Kidney (tissue), 14 donors: Measurements from ENCODE around the gene MYLK. TPM values are rescaled to one million over a fixed set of nuclear protein-coding genes. Genes with fewer than 3 reads are reported as not detected.
A peak's percentile ranks its signal among the peaks of the same experiment; 100 is the strongest.

Source experiments
- DNase-seq, 5 donors: peaks; one replicate each; pipeline ENCODE4 v3.0.0-alpha.2; 2013 to 2020
- FAIRE-seq: peaks from 2 replicates; lab custom pipeline; 2012; peaks lifted over from hg19 to GRCh38; lab: Jason Lieb, UNC
- H3K27ac ChIP-seq, 2 donors: one replicate each; pipeline ENCODE4 v1.7.0; 2013; ENCODE audit warnings: low read depth in 2 of 2, low read length in 2 of 2, inconsistent platforms in 1 of 2
- H3K27me3 ChIP-seq: one replicate; pipeline ENCODE4 v1.7.1; 2013; ENCODE audit warnings: low read length, inconsistent platforms; ENCODE audit not compliant: control insufficient read depth, insufficient read depth
- H3K36me3 ChIP-seq, 3 donors: one replicate each; pipeline versions ENCODE4 v1.7.0 to v1.7.1; 2013; ENCODE audit warnings: low read length in 3 of 3, control low read depth in 1 of 3, inconsistent platforms in 1 of 3; ENCODE audit not compliant: insufficient read depth in 3 of 3, control insufficient read depth in 2 of 3
- H3K4me1 ChIP-seq, 3 donors: one replicate each; pipeline versions ENCODE4 v1.7.0 to v1.7.1; 2013; ENCODE audit warnings: low read length in 3 of 3, inconsistent platforms in 1 of 3, low read depth in 1 of 3; ENCODE audit not compliant: control insufficient read depth in 2 of 3, insufficient read depth in 2 of 3
- H3K4me3 ChIP-seq, 3 donors: one replicate each; pipeline versions ENCODE4 v1.7.0 to v1.8.1; 2013; ENCODE audit warnings: low read length in 3 of 3, control low read depth in 1 of 3, inconsistent platforms in 1 of 3
- H3K9ac ChIP-seq, 3 donors: one replicate each; pipeline versions ENCODE4 v1.7.0 to v1.7.1; 2013; ENCODE audit warnings: low read length in 3 of 3, control low read depth in 1 of 3, inconsistent platforms in 1 of 3
- H3K9me3 ChIP-seq, 3 donors: one replicate each; pipeline versions ENCODE4 v1.7.0 to v1.7.1; 2013; ENCODE audit warnings: low read length in 3 of 3, control low read depth in 1 of 3, inconsistent platforms in 1 of 3; ENCODE audit not compliant: control insufficient read depth in 2 of 3, insufficient read depth in 1 of 3
- intact Hi-C: fragments of 100-400 bp; cut with DNase I; formaldehyde crosslinking; loops from one replicate; pipeline ENCODE4 v1.11.1; 2022
- polyA plus RNA-seq: library from polyadenylated mRNA; stranded (reverse); fragments of 350-450 nt; fragmentation: Illumina TruSeq; extraction: RNeasy Lipid Tissue Mini Kit (QIAGEN cat#74804); gene quantifications from one replicate; pipeline ENCODE4 v1.2.3, GENCODE V29; 2014; ENCODE audit warnings: low read depth, low replicate concordance; ENCODE audit not compliant: insufficient read depth
- total RNA-seq: library from RNA; stranded (reverse); fragmentation: NEBNext Ultra II Directional; extraction: Animal tissue kit (Norgen Biotek cat#: 25700); gene quantifications from one replicate; pipeline ENCODE4 v1.2.1, GENCODE V29; 2021
- TF ChIP-seq, protein P1 (sequence below): IDR thresholded peaks from 3 replicates; pipeline ENCODE4 v1.5.1; 2012; ENCODE audit warnings: mild to moderate bottlenecking, moderate library complexity, borderline replicate concordance; ENCODE audit not compliant: insufficient read depth; ENCODE audit errors: extremely low read depth
- donor health status: control.
- donor health status: control.
- donor health status: control.
- donor health status: control.
- donor health status: control.
- donor health status: DM: yes; HTN: yes; CAD: no.
- donor health status: Normal renal cell carcinoma (clear cell type).

MYLK gene
- total and polyA plus RNA-seq, 2 donors from 2014 or later, result 25.3 to 164 TPM

DNA sequence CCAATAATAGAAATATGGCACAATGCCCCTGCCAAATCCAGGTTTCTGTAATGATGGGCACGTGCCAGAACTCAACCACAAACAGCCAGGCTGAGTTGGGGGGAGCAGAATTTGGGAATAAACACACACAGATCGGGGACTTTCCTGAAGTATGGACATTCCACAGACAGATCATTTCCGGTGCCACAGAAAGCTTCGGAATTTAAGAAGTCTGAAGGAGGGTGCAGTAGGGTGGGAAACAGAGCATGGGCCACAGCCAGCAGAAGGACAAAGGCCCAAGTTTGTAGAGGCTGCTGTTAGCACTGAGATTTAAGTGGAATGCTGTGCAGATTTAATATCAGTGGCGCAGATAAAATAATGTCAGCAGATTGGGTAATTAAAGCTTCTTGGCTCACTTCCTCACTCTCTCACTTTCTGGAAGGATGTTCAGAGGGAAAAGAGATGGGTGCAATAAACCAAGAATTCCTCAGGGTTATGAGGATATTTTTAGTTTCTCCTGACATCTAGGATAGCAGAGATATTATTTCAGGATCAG is 67.4 kb downstream of the MYLK start:
- FAIRE-seq, result no peak
- Histone ChIP-seq H3K27me3 (no peaks in the 10 kb centered on the region), H3K27ac (peak overlapping the region in 1 of 2 donors; percentile 76), H3K4me1 (peaks cover 0 to 5% (median 0%) of the 10 kb centered on the region in 3 donors), H3K4me3 (no peak overlapping the region), H3K9ac (no peak overlapping the region), H3K36me3 (no peaks in the 10 kb centered on the region), H3K9me3 (peaks cover 0 to 2% (median 0%) of the 10 kb centered on the region in 3 donors)
- peak in 2 of 5 donors; percentile 28 to 62 for DNase-seq
- TF ChIP-seq, protein P1, sequence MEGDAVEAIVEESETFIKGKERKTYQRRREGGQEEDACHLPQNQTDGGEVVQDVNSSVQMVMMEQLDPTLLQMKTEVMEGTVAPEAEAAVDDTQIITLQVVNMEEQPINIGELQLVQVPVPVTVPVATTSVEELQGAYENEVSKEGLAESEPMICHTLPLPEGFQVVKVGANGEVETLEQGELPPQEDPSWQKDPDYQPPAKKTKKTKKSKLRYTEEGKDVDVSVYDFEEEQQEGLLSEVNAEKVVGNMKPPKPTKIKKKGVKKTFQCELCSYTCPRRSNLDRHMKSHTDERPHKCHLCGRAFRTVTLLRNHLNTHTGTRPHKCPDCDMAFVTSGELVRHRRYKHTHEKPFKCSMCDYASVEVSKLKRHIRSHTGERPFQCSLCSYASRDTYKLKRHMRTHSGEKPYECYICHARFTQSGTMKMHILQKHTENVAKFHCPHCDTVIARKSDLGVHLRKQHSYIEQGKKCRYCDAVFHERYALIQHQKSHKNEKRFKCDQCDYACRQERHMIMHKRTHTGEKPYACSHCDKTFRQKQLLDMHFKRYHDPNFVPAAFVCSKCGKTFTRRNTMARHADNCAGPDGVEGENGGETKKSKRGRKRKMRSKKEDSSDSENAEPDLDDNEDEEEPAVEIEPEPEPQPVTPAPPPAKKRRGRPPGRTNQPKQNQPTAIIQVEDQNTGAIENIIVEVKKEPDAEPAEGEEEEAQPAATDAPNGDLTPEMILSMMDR, result no peak
- intact Hi-C loops, result no loop called here

DNA sequence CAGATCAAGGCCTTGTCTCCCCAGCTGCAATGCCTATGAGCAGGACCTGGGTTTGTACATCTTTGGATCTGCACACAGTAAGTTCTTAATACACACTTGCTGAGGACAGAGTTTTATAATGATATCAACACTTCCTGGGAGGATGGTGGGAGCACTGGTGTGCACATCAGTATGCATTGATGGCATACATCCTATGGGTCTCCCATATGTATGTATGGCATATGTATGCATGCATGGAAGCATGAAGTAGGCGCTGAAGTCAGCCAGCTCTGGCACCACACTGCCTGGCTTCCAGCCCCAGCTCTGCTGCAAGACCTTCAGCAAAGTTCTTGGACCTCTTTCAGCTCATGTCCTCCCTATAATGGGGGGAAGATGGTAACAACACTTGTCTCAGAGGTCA is 68.2 kb downstream of the MYLK start:
- Histone ChIP-seq H3K4me1 (peaks cover 0 to 5% (median 0%) of the 10 kb centered on the region in 3 donors), H3K9ac (no peak overlapping the region), H3K27me3 (no peaks in the 10 kb centered on the region), H3K4me3 (no peak overlapping the region), H3K9me3 (no peaks in the 10 kb centered on the region), H3K36me3 (no peaks in the 10 kb centered on the region), H3K27ac (no peak overlapping the region)
- DNase-seq (no peak), FAIRE-seq (no peak)
- TF ChIP-seq, protein P1, result no peak
- intact Hi-C loops, result no loop called here

DNA sequence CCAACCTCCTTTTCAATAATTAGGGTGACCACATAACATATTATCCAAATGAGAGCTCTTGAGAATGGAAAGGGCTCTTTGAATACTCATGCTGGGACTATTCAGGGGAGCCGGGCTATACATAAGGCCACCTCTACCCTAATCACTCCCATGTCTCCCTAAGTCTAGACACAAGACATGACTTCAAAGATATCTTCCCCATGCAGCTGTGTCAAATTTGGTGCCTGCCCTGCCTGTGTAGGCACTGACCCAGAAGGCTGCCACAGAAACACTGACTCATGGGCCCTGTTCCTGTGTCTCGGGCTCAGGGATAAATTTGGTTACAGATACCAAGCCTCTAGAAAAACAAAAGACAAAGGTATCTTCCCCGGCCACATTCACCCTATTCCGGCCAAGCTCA is 70.3 kb downstream of the MYLK start:
- FAIRE-seq, result no peak
- Histone ChIP-seq H3K27me3 (no peaks in the 10 kb centered on the region), H3K9ac (no peak overlapping the region), H3K4me3 (no peak overlapping the region), H3K27ac (no peak overlapping the region), H3K9me3 (no peaks in the 10 kb centered on the region), H3K4me1 (peaks cover 0 to 7% (median 0%) of the 10 kb centered on the region in 3 donors), H3K36me3 (no peaks in the 10 kb centered on the region)
- DNase-seq, result no peak
- intact Hi-C loops, result no loop called here
- TF ChIP-seq, protein P1, result no peak

DNA sequence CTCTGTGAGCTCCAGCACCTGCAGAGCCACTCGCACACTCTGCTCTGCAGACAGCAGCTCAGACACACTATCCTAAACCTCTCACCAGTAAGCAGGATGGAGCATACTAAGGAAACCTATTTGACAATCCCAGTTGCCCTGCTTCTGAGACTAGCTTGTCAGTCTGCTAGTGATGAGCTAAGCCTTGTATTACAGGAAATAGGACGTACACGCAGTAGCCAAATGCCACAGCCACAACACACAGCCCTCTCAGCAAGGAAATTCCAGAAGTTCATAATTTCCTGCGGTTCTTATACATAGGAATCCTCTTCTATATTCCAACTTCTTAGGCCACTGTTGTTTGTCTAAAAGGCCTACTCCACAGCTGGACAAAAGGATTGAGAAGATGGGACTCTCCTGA is 74.5 kb downstream of the MYLK start:
- no peak for FAIRE-seq
- H3K27ac ChIP-seq, result no peak overlapping the region

More for the DNA sequence above, 74.5 kb downstream of the MYLK start:
- Histone ChIP-seq H3K36me3 (no peaks in the 10 kb centered on the region), H3K4me3 (no peak overlapping the region), H3K9me3 (no peaks in the 10 kb centered on the region), H3K9ac (no peak overlapping the region), H3K4me1 (peaks cover 0 to 2% (median 0%) of the 10 kb centered on the region in 3 donors), H3K27me3 (no peaks in the 10 kb centered on the region)
- no peak for DNase-seq
- intact Hi-C loops, result no loop called here
- TF ChIP-seq, protein P1, result no peak
